K562 (cell line): Measurements from ENCODE around the gene SERPINB4. TPM values are rescaled to one million over a fixed set of nuclear protein-coding genes. Genes with fewer than 3 reads are reported as not detected.

ENCODE experiments used
- ATAC-seq: fragments of 200-7000 bp; cut with Tn5 transposase; 3 replicates; pipeline ENCODE4 v1.9.1; 2020; ENCODE audit warnings: moderate library complexity
- BruUV-seq: library from RNA; stranded (reverse); fragments of 400-500 nt; replicated peaks from 2 replicates; lab custom pipeline; 2021; lab: Mats Ljungman, UMichigan
- CTCF ChIA-PET: fragments of 300-600 bp; formaldehyde crosslinking; extraction: SDS; loops from one replicate; lab custom pipeline; 2021; ENCODE audit warnings: low intra/inter-chr PET ratio; lab: Yijun Ruan, JAX
- POLR2A ChIA-PET: fragments of 300-600, 350-650 bp; sonication (Branson Sonifier 250); formaldehyde crosslinking; extraction: SDS; loops from one replicate; lab custom pipeline; 2021; ENCODE audit warnings: antibody characterized with exemption, inconsistent platforms; lab: Yijun Ruan, JAX
- DNase-seq, 4 experiments: peaks; one replicate each; pipeline versions ENCODE4 v3.0.0 to v3.0.0-alpha.2; 2011 to 2018; ENCODE audit warnings: low spot score in 3 of 4, mixed read lengths in 3 of 4; ENCODE audit errors: extremely low read depth in 1 of 4
- FAIRE-seq: peaks from 2 replicates; lab custom pipeline; 2011; peaks lifted over from hg19 to GRCh38; lab: Jason Lieb, UNC
- H2AFZ ChIP-seq: 2 replicates; pipeline ENCODE4 v1.6.0; 2011; ENCODE audit warnings: low read depth, low read length, control low read depth, inconsistent platforms
- H3K27ac ChIP-seq: fragments of 200-600 bp; 3 replicates; pipeline ENCODE4 v1.8.0; 2011; ENCODE audit warnings: low read depth, mild to moderate bottlenecking, control low read depth, inconsistent platforms, low read length, moderate library complexity, mixed read lengths; ENCODE audit errors: extremely low read depth
- H3K27me3 ChIP-seq, 2 experiments: fragments of 300-600 bp in 1 of 2; 2 replicates in 1 of 2; 3 replicates in 1 of 2; pipeline versions ENCODE4 v1.6.0 to v1.8.0; 2011; ENCODE audit warnings: inconsistent platforms in 2 of 2, low read length in 2 of 2, mild to moderate bottlenecking in 1 of 2, mixed read lengths in 1 of 2, moderate library complexity in 1 of 2; ENCODE audit not compliant: control insufficient read depth in 2 of 2, insufficient read depth in 2 of 2
- H3K36me3 ChIP-seq: fragments of 300-600 bp; 3 replicates; pipeline ENCODE4 v1.8.0; 2011; ENCODE audit warnings: mild to moderate bottlenecking, low read length, inconsistent platforms; ENCODE audit not compliant: control insufficient read depth, insufficient read depth
- H3K4me1 ChIP-seq, 2 experiments: fragments of 200-600 bp in 1 of 2; replicated peaks in 1 of 2; 2 replicates in 1 of 2; 3 replicates in 1 of 2; pipeline versions ENCODE4 v1.5.1 to v1.8.0; 2011; ENCODE audit warnings: inconsistent platforms in 2 of 2, low read length in 2 of 2, mild to moderate bottlenecking in 1 of 2, mixed read lengths in 1 of 2, moderate library complexity in 1 of 2; ENCODE audit not compliant: control insufficient read depth in 2 of 2, insufficient read depth in 2 of 2
- H3K4me2 ChIP-seq: 2 replicates; pipeline ENCODE4 v1.6.1; 2011; ENCODE audit warnings: low read length, control low read depth, inconsistent platforms, mixed read lengths; ENCODE audit not compliant: insufficient read depth
- H3K4me3 ChIP-seq: fragments of 200-600 bp; sonication (generic), shearing (Covaris generic); 2 replicates; pipeline ENCODE4 v1.5.1; 2016; ENCODE audit warnings: control low read depth, inconsistent platforms
- H3K79me2 ChIP-seq: fragments of 200-600 bp; 3 replicates; pipeline ENCODE4 v1.8.0; 2011; ENCODE audit warnings: low read length, inconsistent platforms; ENCODE audit not compliant: control insufficient read depth, insufficient read depth
- H3K9ac ChIP-seq, 2 experiments: 2 replicates each; pipeline versions ENCODE4 v1.6.0 to v1.6.1; 2011; ENCODE audit warnings: low read depth in 2 of 2, low read length in 2 of 2, control low read depth in 1 of 2, inconsistent platforms in 1 of 2, mild to moderate bottlenecking in 1 of 2, mixed read lengths in 1 of 2; ENCODE audit not compliant: insufficient read depth in 1 of 2
- H3K9me1 ChIP-seq: one replicate; pipeline ENCODE4 v1.6.0; 2011; ENCODE audit warnings: inconsistent platforms, mild to moderate bottlenecking, low read length, moderate library complexity; ENCODE audit not compliant: control insufficient read depth, insufficient read depth
- H3K9me3 ChIP-seq: replicated peaks from 2 replicates; pipeline ENCODE4 v1.5.1; 2011; ENCODE audit warnings: low read depth, low read length, inconsistent platforms; ENCODE audit not compliant: control insufficient read depth, insufficient read depth
- H4K20me1 ChIP-seq: replicated peaks from 2 replicates; pipeline ENCODE4 v1.6.1; 2011; ENCODE audit warnings: low read length, inconsistent platforms, mixed read lengths; ENCODE audit not compliant: control insufficient read depth, insufficient read depth
- CUX1 ChIP-seq: fragments of 200-800 bp; sonication (Bioruptor generic); IDR thresholded peaks from 2 replicates; pipeline ENCODE4 v1.6.1; 2016; ENCODE audit warnings: missing genetic modification characterization, missing compliant biosample characterization
- EP300 ChIP-seq: IDR thresholded peaks from 2 replicates; pipeline ENCODE4 v1.6.1; 2012; ENCODE audit warnings: low read length, improper control_type of control experiment
- ERF ChIP-seq: fragments of 450-650 bp; formaldehyde crosslinking; IDR thresholded peaks from 2 replicates; pipeline ENCODE4 v1.4.0; 2020; ENCODE audit warnings: mild to moderate bottlenecking, mixed read lengths
- FOS ChIP-seq: IDR thresholded peaks from 3 replicates; pipeline ENCODE4 v1.6.1; 2011; ENCODE audit not compliant: insufficient read length; ENCODE audit errors: extremely low read depth
- NCOR1 ChIP-seq: fragments of 450-650 bp; IDR thresholded peaks from 2 replicates; pipeline ENCODE4 v1.6.1; 2016; ENCODE audit warnings: mild to moderate bottlenecking, moderate library complexity
- NFE2 ChIP-seq: IDR thresholded peaks from 2 replicates; pipeline ENCODE4 v1.6.1; 2014; ENCODE audit warnings: antibody characterized with exemption, low read depth
- NFIC ChIP-seq: fragments of 450-650 bp; IDR thresholded peaks from 2 replicates; pipeline ENCODE4 v1.6.1; 2017; ENCODE audit warnings: mild to moderate bottlenecking, inconsistent platforms
- PML ChIP-seq: IDR thresholded peaks from 2 replicates; pipeline ENCODE4 v1.6.1; 2012; ENCODE audit warnings: low read length, inconsistent platforms
- RBFOX2 ChIP-seq: fragments of 200-400 bp; formaldehyde crosslinking; IDR thresholded peaks from 2 replicates; pipeline ENCODE4 v1.6.1; 2017; ENCODE audit warnings: low read depth, mild to moderate bottlenecking, low read length, moderate library complexity
- SMARCE1 ChIP-seq: fragments of 450-650 bp; IDR thresholded peaks from 2 replicates; pipeline ENCODE4 v1.7.1; 2016; ENCODE audit warnings: mild to moderate bottlenecking
- TGIF2 ChIP-seq: sonication (generic); formaldehyde crosslinking; IDR thresholded peaks from 2 replicates; pipeline ENCODE4 v1.8.1; 2022; ENCODE audit warnings: mild to moderate bottlenecking, missing genetic modification reagents, moderate library complexity
- THRAP3 ChIP-seq: fragments of 450-650 bp; IDR thresholded peaks from 2 replicates; pipeline ENCODE4 v1.6.1; 2016; ENCODE audit warnings: mild to moderate bottlenecking, inconsistent platforms, borderline replicate concordance
- TRIM24 ChIP-seq, 2 experiments: fragments of 450-650 bp; IDR thresholded peaks; 2 replicates each; pipeline ENCODE4 v1.6.1; 2016
- YY1 ChIP-seq, 3 experiments: IDR thresholded peaks; 2 replicates each; pipeline ENCODE4 v1.6.1; 2011; ENCODE audit warnings: low read length in 2 of 3, mild to moderate bottlenecking in 2 of 3, moderate library complexity in 2 of 3, borderline replicate concordance in 1 of 3, control low read depth in 1 of 3, low read depth in 1 of 3; ENCODE audit not compliant: insufficient read depth in 3 of 3, insufficient replicate concordance in 2 of 3, control insufficient read depth in 1 of 3, insufficient read length in 1 of 3; ENCODE audit errors: extremely low read depth in 1 of 3
- ZBTB12 ChIP-seq: fragments of 250-450 bp; sonication (Bioruptor Pico); IDR thresholded peaks from 2 replicates; pipeline ENCODE4 v1.4.0; 2020
- ZBTB7A ChIP-seq: IDR thresholded peaks from 2 replicates; pipeline ENCODE4 v1.6.1; 2011; ENCODE audit warnings: low read depth, mild to moderate bottlenecking, low read length, moderate library complexity, borderline replicate concordance; ENCODE audit not compliant: control insufficient read depth
- ZNF212 ChIP-seq: fragments of 450-650 bp; formaldehyde crosslinking; IDR thresholded peaks from 2 replicates; pipeline ENCODE4 v1.4.0; 2020; ENCODE audit warnings: mild to moderate bottlenecking
- ZNF586 ChIP-seq: fragments of 450-650 bp; formaldehyde crosslinking; conservative IDR thresholded peaks from 2 replicates; pipeline ENCODE4 v1.4.0; 2020; ENCODE audit warnings: mild to moderate bottlenecking, moderate library complexity
- whole genome bisulfite sequencing: fragments of 100-300 bp; shearing (Covaris generic); methylation state at CpG from one replicate; pipeline ENCODE4 v1.1.6; 2016; ENCODE audit warnings: low coverage, mixed read lengths; ENCODE audit not compliant: insufficient coverage; ENCODE audit errors: missing lambda C conversion rate; 5-methylcytosine and 5-hydroxymethylcytosine counted together
- in situ Hi-C: fragments of 300-500 bp; cut with MboI; formaldehyde crosslinking; loops from 4 replicates; pipeline ENCODE4 v1.15.0; 2018; ENCODE audit warnings: inconsistent platforms, mixed read lengths
- intact Hi-C: fragments of 100-400 bp; cut with micrococcal nuclease; formaldehyde crosslinking; loops from 2 replicates; pipeline ENCODE4 v1.14.2; 2022
- polyA plus RNA-seq, 8 experiments: library from polyadenylated mRNA; depleted of rRNA in 4 of 8; stranded (reverse) in 5 of 8; unstranded in 3 of 8; fragments of >200 nt; fragmentation: Nextera tagmentation in 2 of 8; fragmentation: Illumina TruSeq in 1 of 8; extraction: Ambion mirVana in 2 of 8; extraction: Trizol in 1 of 8; gene quantifications; 2 replicates each; pipeline versions ENCODE4 v1.2.1 to v1.2.3, GENCODE V29; 2011 to 2014; ENCODE audit warnings: inconsistent platforms in 1 of 8, missing spikeins in 1 of 8
- total RNA-seq, 7 experiments: library from RNA; depleted of rRNA in 6 of 7; stranded (reverse); fragments of >200 nt in 6 of 7; fragmentation: Illumina TruSeq in 2 of 7; extraction: Trizol in 2 of 7; gene quantifications; 2 replicates each; pipeline versions ENCODE4 v1.2.1 to v1.2.3, GENCODE V29; 2011 to 2021; ENCODE audit warnings: low replicate concordance in 1 of 7

The SERPINB4 gene
- total and polyA plus RNA-seq, 9 of the 15 experiments (the other 6 are each of a cell fraction or from before 2014, with no cell fraction given): not detected

GRCh38 chr18:63679820-63680606 is 36.0 kb upstream of the SERPINB4 start:
- H4K20me1 ChIP-seq: no peaks in the 10 kb centered on the region
- CTCF ChIA-PET: no interaction called here
- H3K4me1 ChIP-seq: no peaks in the 10 kb centered on the region
- no peaks in the 10 kb centered on the region for H3K36me3 ChIP-seq
- no peak for FAIRE-seq
- no peaks in the 10 kb centered on the region for H3K9me1 ChIP-seq
- no peaks in the 10 kb centered on the region for H3K79me2 ChIP-seq
- POLR2A ChIA-PET: no interaction called here
- ATAC-seq: no peak
- H2AFZ ChIP-seq: no peak overlapping the region
- H3K27ac ChIP-seq: no peak overlapping the region
- no peak for DNase-seq
- TF ChIP-seq CUX1 (no peak), EP300 (no peak), SMARCE1 (no peak), PML (no peak), TGIF2 (no peak), ZBTB12 (CRISPR knock-in tag) (no peak), TRIM24 (IDR thresholded peaks at IDR 0.05) (no peak), ZNF212 (CRISPR knock-in tag) (no peak), NCOR1 (no peak), THRAP3 (no peak), ERF (CRISPR knock-in tag) (no peak), ZNF586 (no peak), YY1 (IDR thresholded peaks at IDR 0.05; ENCODE audit: borderline replicate concordance in 1 of 3, control insufficient read depth in 1 of 3, extremely low read depth in 1 of 3, insufficient read depth in 3 of 3, insufficient read length in 1 of 3, insufficient replicate concordance in 2 of 3, low read depth in 1 of 3, low read length in 2 of 3) (no peak), NFE2 (no peak), RBFOX2 (no peak), FOS (no peak), NFIC (no peak), ZBTB7A (no peak)
- BruUV-seq: no TSS peak
- H3K9me3 ChIP-seq: no peaks in the 10 kb centered on the region
- intact Hi-C loops: no loop called here
- H3K4me2 ChIP-seq: no peak overlapping the region
- H3K4me3 ChIP-seq: no peak overlapping the region
- H3K9ac ChIP-seq: no peak overlapping the region
- in situ Hi-C loops: no loop called here
- H3K27me3 ChIP-seq: no peaks in the 10 kb centered on the region
- 0% methylated on average over 5 of the region's 5 CpGs for WGBS
